ENCODE results near the gene NR5A1.

NR5A1 gene

GRCh38 chr9:124544535-124544934 lies 37.3 kb upstream of the NR5A1 start:
- Histone ChIP-seq H3K27me3 (replicated peaks; ENCODE audit: insufficient read depth, low read length) (no peaks in the 10 kb centered on the region), H3F3A (ENCODE audit: insufficient read depth, low read length) (no peaks in the 10 kb centered on the region), H4K20me1 (ENCODE audit: insufficient read depth, low read length) (no peaks in the 10 kb centered on the region), H3K9me3 (replicated peaks; ENCODE audit: insufficient read depth, low read length) (no peaks in the 10 kb centered on the region), H3K79me2 (ENCODE audit: low read length) (no peaks in the 10 kb centered on the region), H3K9me2 (replicated peaks; ENCODE audit: insufficient read depth, low read length) (no peaks in the 10 kb centered on the region), H3K4me2 (ENCODE audit: low read depth, low read length) (no peak overlapping the region), H3K27ac (ENCODE audit: low read length) (no peak overlapping the region), H3K36me3 (replicated peaks; ENCODE audit: insufficient read depth, low read length) (no peaks in the 10 kb centered on the region), H2AFZ (ENCODE audit: low read length) (no peak overlapping the region), H3K4me1 (ENCODE audit: low read length) (peaks cover 8% of the 10 kb centered on the region), H3K4me3 (ENCODE audit: low read length) (no peak overlapping the region), H3K9ac (ENCODE audit: low read length) (no peak overlapping the region)
- no peak for DNase-seq
- no peak for TF ChIP-seq EZH2phosphoT487 (IDR thresholded peaks at IDR 0.05; ENCODE audit: low read length)

- no peak for DNase-seq
- no peak overlapping the region for H3K27ac ChIP-seq (ENCODE audit: low read length)
- TF ChIP-seq EZH2 (optimal IDR thresholded peaks at IDR 0.05; ENCODE audit: low read depth, low read length) (no peak), EZH2phosphoT487 (IDR thresholded peaks at IDR 0.05; ENCODE audit: low read length) (no peak)
- TF ChIP-seq, protein P1, sequence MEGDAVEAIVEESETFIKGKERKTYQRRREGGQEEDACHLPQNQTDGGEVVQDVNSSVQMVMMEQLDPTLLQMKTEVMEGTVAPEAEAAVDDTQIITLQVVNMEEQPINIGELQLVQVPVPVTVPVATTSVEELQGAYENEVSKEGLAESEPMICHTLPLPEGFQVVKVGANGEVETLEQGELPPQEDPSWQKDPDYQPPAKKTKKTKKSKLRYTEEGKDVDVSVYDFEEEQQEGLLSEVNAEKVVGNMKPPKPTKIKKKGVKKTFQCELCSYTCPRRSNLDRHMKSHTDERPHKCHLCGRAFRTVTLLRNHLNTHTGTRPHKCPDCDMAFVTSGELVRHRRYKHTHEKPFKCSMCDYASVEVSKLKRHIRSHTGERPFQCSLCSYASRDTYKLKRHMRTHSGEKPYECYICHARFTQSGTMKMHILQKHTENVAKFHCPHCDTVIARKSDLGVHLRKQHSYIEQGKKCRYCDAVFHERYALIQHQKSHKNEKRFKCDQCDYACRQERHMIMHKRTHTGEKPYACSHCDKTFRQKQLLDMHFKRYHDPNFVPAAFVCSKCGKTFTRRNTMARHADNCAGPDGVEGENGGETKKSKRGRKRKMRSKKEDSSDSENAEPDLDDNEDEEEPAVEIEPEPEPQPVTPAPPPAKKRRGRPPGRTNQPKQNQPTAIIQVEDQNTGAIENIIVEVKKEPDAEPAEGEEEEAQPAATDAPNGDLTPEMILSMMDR (IDR thresholded peaks at IDR 0.05; ENCODE audit: low read length), result no peak
Observed at GRCh38 chr9:124541824-124542223, 34.6 kb upstream of the NR5A1 start.

GRCh38 chr9:124537926-124538325 lies 30.7 kb upstream of the NR5A1 start:
- Histone ChIP-seq H3K4me1 (ENCODE audit: low read length) (no peaks in the 10 kb centered on the region), H3K4me3 (ENCODE audit: low read length) (no peak overlapping the region), H3K4me2 (ENCODE audit: low read depth, low read length) (no peak overlapping the region), H3K79me2 (ENCODE audit: low read length) (no peaks in the 10 kb centered on the region), H3K9ac (ENCODE audit: low read length) (no peak overlapping the region), H3K9me2 (replicated peaks; ENCODE audit: insufficient read depth, low read length) (no peaks in the 10 kb centered on the region), H3K27me3 (replicated peaks; ENCODE audit: insufficient read depth, low read length) (no peaks in the 10 kb centered on the region), H2AFZ (ENCODE audit: low read length) (no peak overlapping the region), H4K20me1 (ENCODE audit: insufficient read depth, low read length) (no peaks in the 10 kb centered on the region), H3K27ac (ENCODE audit: low read length) (no peak overlapping the region), H3K36me3 (replicated peaks; ENCODE audit: insufficient read depth, low read length) (no peaks in the 10 kb centered on the region), H3K9me3 (replicated peaks; ENCODE audit: insufficient read depth, low read length) (no peaks in the 10 kb centered on the region), H3F3A (ENCODE audit: insufficient read depth, low read length) (no peaks in the 10 kb centered on the region)
- DNase-seq, result no peak
- no peak for TF ChIP-seq EZH2phosphoT487 (IDR thresholded peaks at IDR 0.05; ENCODE audit: low read length)
- no peak for TF ChIP-seq EZH2 (optimal IDR thresholded peaks at IDR 0.05; ENCODE audit: low read depth, low read length)
- TF ChIP-seq, protein P1 (IDR thresholded peaks at IDR 0.05; ENCODE audit: low read length), result no peak

More at GRCh38 chr9:124541824-124542223, 34.6 kb upstream of the NR5A1 start:
- Histone ChIP-seq H2AFZ (ENCODE audit: low read length) (no peak overlapping the region), H3K27me3 (replicated peaks; ENCODE audit: insufficient read depth, low read length) (no peaks in the 10 kb centered on the region), H3K9me2 (replicated peaks; ENCODE audit: insufficient read depth, low read length) (no peaks in the 10 kb centered on the region), H3K79me2 (ENCODE audit: low read length) (no peaks in the 10 kb centered on the region), H3F3A (ENCODE audit: insufficient read depth, low read length) (no peaks in the 10 kb centered on the region), H3K4me3 (ENCODE audit: low read length) (no peak overlapping the region), H3K4me2 (ENCODE audit: low read depth, low read length) (no peak overlapping the region), H3K9me3 (replicated peaks; ENCODE audit: insufficient read depth, low read length) (no peaks in the 10 kb centered on the region), H3K36me3 (replicated peaks; ENCODE audit: insufficient read depth, low read length) (no peaks in the 10 kb centered on the region), H4K20me1 (ENCODE audit: insufficient read depth, low read length) (no peaks in the 10 kb centered on the region), H3K4me1 (ENCODE audit: low read length) (peaks cover 8% of the 10 kb centered on the region), H3K9ac (ENCODE audit: low read length) (no peak overlapping the region)

- H3F3A ChIP-seq (ENCODE audit: insufficient read depth, low read length), result no peaks in the 10 kb centered on the region
- H3K9me3 ChIP-seq (replicated peaks; ENCODE audit: insufficient read depth, low read length), result no peaks in the 10 kb centered on the region
- H3K36me3 ChIP-seq (replicated peaks; ENCODE audit: insufficient read depth, low read length), result no peaks in the 10 kb centered on the region
- no peaks in the 10 kb centered on the region for H3K27me3 ChIP-seq (replicated peaks; ENCODE audit: insufficient read depth, low read length)
- H2AFZ ChIP-seq (ENCODE audit: low read length), result no peak overlapping the region
- TF ChIP-seq, protein P1 (IDR thresholded peaks at IDR 0.05; ENCODE audit: low read length), result no peak
- TF ChIP-seq EZH2phosphoT487 (IDR thresholded peaks at IDR 0.05; ENCODE audit: low read length) (no peak), EZH2 (optimal IDR thresholded peaks at IDR 0.05; ENCODE audit: low read depth, low read length) (no peak)
- H3K4me2 ChIP-seq (ENCODE audit: low read depth, low read length), result no peak overlapping the region
- H3K79me2 ChIP-seq (ENCODE audit: low read length), result no peaks in the 10 kb centered on the region
- H4K20me1 ChIP-seq (ENCODE audit: insufficient read depth, low read length), result no peaks in the 10 kb centered on the region
- no peak overlapping the region for H3K4me3 ChIP-seq (ENCODE audit: low read length)
- no peak for DNase-seq
- no peak overlapping the region for H3K9ac ChIP-seq (ENCODE audit: low read length)
- H3K4me1 ChIP-seq (ENCODE audit: low read length), result no peaks in the 10 kb centered on the region
- H3K9me2 ChIP-seq (replicated peaks; ENCODE audit: insufficient read depth, low read length), result no peaks in the 10 kb centered on the region
- no peak overlapping the region for H3K27ac ChIP-seq (ENCODE audit: low read length)
Observed at GRCh38 chr9:124535846-124536245, 28.6 kb upstream of the NR5A1 start.
